ENCODE results near the gene BUB1B. TPM values are rescaled to one million over a fixed set of nuclear protein-coding genes. Genes with fewer than 3 reads are reported as not detected.

Gene BUB1B
- polyA plus RNA-seq, 1 of the 3 experiments (the other 2 are of a cell fraction) = 12.6 TPM

- H3K27ac ChIP-seq (ENCODE audit: low read depth in 2 of 2, low read length in 1 of 2) = no peak overlapping the region
- H3K4me3 ChIP-seq (ENCODE audit: low read depth in 2 of 2, low read length in 1 of 2) = no peak overlapping the region
- 93% methylated on average over 4 of the region's 4 CpGs for WGBS (ENCODE audit: low lambda C conversion rate)
- H3K79me2 ChIP-seq (ENCODE audit: insufficient read depth) = no peaks in the 10 kb centered on the region
- peaks cover 4% of the 10 kb centered on the region for H3F3A ChIP-seq (replicated peaks; ENCODE audit: insufficient read depth)
- H3K4me2 ChIP-seq = no peak overlapping the region
- no peak overlapping the region for H3K9ac ChIP-seq
- no peaks in the 10 kb centered on the region for H3K9me2 ChIP-seq
- H3K4me1 ChIP-seq (ENCODE audit: control insufficient read depth in 1 of 2, insufficient read depth in 2 of 2, low read depth in 1 of 2, low read length in 1 of 2) = peaks cover 5 to 21% of the 10 kb centered on the region in 2 experiments; a peak in 2 of 4 replicates
- TF ChIP-seq ZBTB33 (IDR thresholded peaks at IDR 0.05; ENCODE audit: borderline replicate concordance, low read depth) = no peak
- TF ChIP-seq MAX (IDR thresholded peaks at IDR 0.05; ENCODE audit: low read depth) = no peak
- TF ChIP-seq REST (IDR thresholded peaks at IDR 0.05; ENCODE audit: low read depth, low read length) = no peak
- no peak for TF ChIP-seq FOXM1 (IDR thresholded peaks at IDR 0.05; ENCODE audit: low read depth)
- no peak for TF ChIP-seq EP300 (IDR thresholded peaks at IDR 0.05; ENCODE audit: borderline replicate concordance in 1 of 2, low read depth in 1 of 2, low read length in 1 of 2)
- no peak for TF ChIP-seq EZH2phosphoT487 (IDR thresholded peaks at IDR 0.05; ENCODE audit: borderline replicate concordance, low read depth)
- H3K9me3 ChIP-seq = no peaks in the 10 kb centered on the region
- no peaks in the 10 kb centered on the region for H3K36me3 ChIP-seq (replicated peaks in 1 of 2; ENCODE audit: control insufficient read depth in 1 of 2, insufficient read depth in 2 of 2, low read length in 1 of 2)
- no peak overlapping the region for H2AFZ ChIP-seq (ENCODE audit: low read depth)
- H3K27me3 ChIP-seq (ENCODE audit: insufficient read depth) = no peaks in the 10 kb centered on the region
- DNase-seq = no peak
- ChIA-PET CTCF (interaction anchor here (0.7 to 34.5 kb wide), 4 partner anchors 9 to 51 kb away, joined by 3 to 720 read pairs (median 6); no protein-coding TSS in a partner anchor), POLR2A (no interaction called here)
- peaks cover 4% of the 10 kb centered on the region; the same call in 1 of the 2 replicates for H4K20me1 ChIP-seq (ENCODE audit: insufficient read depth)
Measured at GRCh38 chr15:40234783-40235182, 73.9 kb downstream of the BUB1B start.

GRCh38 chr15:40235201-40235885, 74.5 kb downstream of the BUB1B start:
- Histone ChIP-seq H3K27me3 (ENCODE audit: insufficient read depth) (no peaks in the 10 kb centered on the region), H3K4me2 (no peak overlapping the region), H3K79me2 (ENCODE audit: insufficient read depth) (no peaks in the 10 kb centered on the region), H3K4me3 (ENCODE audit: low read depth in 2 of 2, low read length in 1 of 2) (no peak overlapping the region), H3K9me2 (no peaks in the 10 kb centered on the region), H3K27ac (ENCODE audit: low read depth in 2 of 2, low read length in 1 of 2) (no peak overlapping the region), H3F3A (replicated peaks; ENCODE audit: insufficient read depth) (peaks cover 4% of the 10 kb centered on the region), H2AFZ (ENCODE audit: low read depth) (no peak overlapping the region), H3K36me3 (replicated peaks in 1 of 2; ENCODE audit: control insufficient read depth in 1 of 2, insufficient read depth in 2 of 2, low read length in 1 of 2) (no peaks in the 10 kb centered on the region), H3K4me1 (ENCODE audit: control insufficient read depth in 1 of 2, insufficient read depth in 2 of 2, low read depth in 1 of 2, low read length in 1 of 2) (peaks cover 5 to 27% of the 10 kb centered on the region in 2 experiments; a peak in 2 of 4 replicates), H4K20me1 (ENCODE audit: insufficient read depth) (peaks cover 5% of the 10 kb centered on the region; the same call in 1 of the 2 replicates), H3K9me3 (no peaks in the 10 kb centered on the region), H3K9ac (no peak overlapping the region)
- whole genome bisulfite sequencing (ENCODE audit: low lambda C conversion rate) = 100% methylated on average over 3 of the region's 4 CpGs
- peak; percentile 59 for DNase-seq
- TF ChIP-seq USF2 (IDR thresholded peaks at IDR 0.05; ENCODE audit: borderline replicate concordance, low read depth, low read length) = no peak
- TF ChIP-seq USF1 (IDR thresholded peaks at IDR 0.05; ENCODE audit: borderline replicate concordance, low read depth) = peak; percentile 35; the same call in 1 of the 2 replicates
- ChIA-PET CTCF (interaction anchor here (1.4 to 34.5 kb wide), 3 partner anchors 10 to 35 kb away, joined by 3 to 720 read pairs (median 9); no protein-coding TSS in a partner anchor), POLR2A (no interaction called here)
